Measurements from ENCODE around the gene SPTLC1.

SPTLC1 gene

GRCh38 chr9:92098638-92099037, 16.6 kb downstream of the SPTLC1 start:
- Histone ChIP-seq H3K4me3 (replicated peaks; ENCODE audit: insufficient read depth, low read length) (no peak overlapping the region), H3K27me3 (ENCODE audit: insufficient read depth, poor library complexity, severe bottlenecking) (no peaks in the 10 kb centered on the region), H3K27ac (replicated peaks) (no peak overlapping the region)
- no peak for DNase-seq (ENCODE audit: low read depth in 1 of 2, low spot score in 1 of 2)
- no peak for TF ChIP-seq POLR2AphosphoS5 (IDR thresholded peaks at IDR 0.05; ENCODE audit: low read depth)
- TF ChIP-seq SPI1 (IDR thresholded peaks at IDR 0.05; ENCODE audit: borderline replicate concordance, low read depth), result no peak
- no peak for TF ChIP-seq REST (IDR thresholded peaks at IDR 0.05; ENCODE audit: insufficient replicate concordance, low read depth)
- TF ChIP-seq CTCF (IDR thresholded peaks at IDR 0.05; ENCODE audit: insufficient read depth, low read length), result no peak
- no peak for TF ChIP-seq GABPA (IDR thresholded peaks at IDR 0.05; ENCODE audit: low read depth)

- no peak for DNase-seq (ENCODE audit: low read depth in 1 of 2, low spot score in 1 of 2)
- Histone ChIP-seq H3K27me3 (ENCODE audit: insufficient read depth, poor library complexity, severe bottlenecking) (no peaks in the 10 kb centered on the region), H3K4me3 (replicated peaks; ENCODE audit: insufficient read depth, low read length) (no peak overlapping the region), H3K27ac (replicated peaks) (no peak overlapping the region)
- TF ChIP-seq CTCF (IDR thresholded peaks at IDR 0.05; ENCODE audit: insufficient read depth, low read length) (no peak), REST (IDR thresholded peaks at IDR 0.05; ENCODE audit: insufficient replicate concordance, low read depth) (no peak), GABPA (IDR thresholded peaks at IDR 0.05; ENCODE audit: low read depth) (no peak), POLR2AphosphoS5 (IDR thresholded peaks at IDR 0.05; ENCODE audit: low read depth) (no peak), SPI1 (IDR thresholded peaks at IDR 0.05; ENCODE audit: borderline replicate concordance, low read depth) (no peak)
Observed at GRCh38 chr9:92097997-92098482, 17.2 kb downstream of the SPTLC1 start.

GRCh38 chr9:92095236-92095635, 20.0 kb downstream of the SPTLC1 start:
- no peak overlapping the region for H3K4me3 ChIP-seq (replicated peaks; ENCODE audit: insufficient read depth, low read length)
- DNase-seq (ENCODE audit: low read depth in 1 of 2, low spot score in 1 of 2), result no peak
- H3K27me3 ChIP-seq (ENCODE audit: insufficient read depth, poor library complexity, severe bottlenecking), result no peaks in the 10 kb centered on the region
- no peak for TF ChIP-seq CTCF (IDR thresholded peaks at IDR 0.05; ENCODE audit: insufficient read depth, low read length)
- TF ChIP-seq GABPA (IDR thresholded peaks at IDR 0.05; ENCODE audit: low read depth), result no peak
- TF ChIP-seq POLR2AphosphoS5 (IDR thresholded peaks at IDR 0.05; ENCODE audit: low read depth), result no peak
- no peak for TF ChIP-seq SPI1 (IDR thresholded peaks at IDR 0.05; ENCODE audit: borderline replicate concordance, low read depth)
- TF ChIP-seq REST (IDR thresholded peaks at IDR 0.05; ENCODE audit: insufficient replicate concordance, low read depth), result no peak
- no peak overlapping the region for H3K27ac ChIP-seq (replicated peaks)

Data from HL-60 (cell line).